Measurements from ENCODE around the gene TRIM15.
"Not testable (repeated sequence)": the region's sequence is repeated elsewhere in the genome, so short reads cannot be mapped to it uniquely, and the experiment has no call there.

TRIM15 gene

GRCh38 chr6:30163918-30164654 lies 740 bp downstream of the TRIM15 start:
- DNase-seq, result no peak

- DNase-seq, result no peak
These were observed 1.4 kb downstream of the TRIM15 start for GRCh38 chr6:30164714-30165113.

GRCh38 chr6:30165238-30165637 lies 1.9 kb downstream of the TRIM15 start:
- DNase-seq, result not testable (repeated sequence)

- DNase-seq, result no peak
These were observed 3.8 kb downstream of the TRIM15 start for GRCh38 chr6:30167101-30167500.

- DNase-seq, result no peak
These were observed 5.4 kb downstream of the TRIM15 start for GRCh38 chr6:30168741-30169140.

GRCh38 chr6:30169658-30170614 lies 6.6 kb downstream of the TRIM15 start:
- no peak for DNase-seq

- no peak for DNase-seq
These were observed 8.5 kb downstream of the TRIM15 start for GRCh38 chr6:30171677-30172471.

GRCh38 chr6:30172681-30173080 lies 9.3 kb downstream of the TRIM15 start:
- no peak for DNase-seq

GRCh38 chr6:30175765-30176164 lies 12.4 kb downstream of the TRIM15 start:
- DNase-seq, result no peak

- DNase-seq, result no peak
These were observed 15.5 kb downstream of the TRIM15 start for GRCh38 chr6:30178837-30179236.

- DNase-seq, result no peak
These were observed 16.8 kb downstream of the TRIM15 start for GRCh38 chr6:30180145-30180544.

GRCh38 chr6:30184417-30185031 lies 21.2 kb downstream of the TRIM15 start:
- DNase-seq, result no peak

- no peak for DNase-seq
These were observed 22.6 kb downstream of the TRIM15 start for GRCh38 chr6:30185846-30186484.

GRCh38 chr6:30188541-30188940 lies 25.2 kb downstream of the TRIM15 start:
- DNase-seq, result no peak

- DNase-seq, result no peak
These were observed 28.7 kb downstream of the TRIM15 start for GRCh38 chr6:30192076-30192475.

- no peak for DNase-seq
These were observed 31.7 kb downstream of the TRIM15 start for GRCh38 chr6:30194797-30195690.

GRCh38 chr6:30195951-30196350 lies 32.6 kb downstream of the TRIM15 start:
- DNase-seq, result no peak

GRCh38 chr6:30196376-30196775 lies 33.0 kb downstream of the TRIM15 start:
- DNase-seq, result no peak

GRCh38 chr6:30198166-30199084 lies 35.1 kb downstream of the TRIM15 start:
- DNase-seq, result no peak
